Measurements from ENCODE around the gene MED13L.
A peak's percentile ranks its signal among the peaks of the same experiment; 100 is the strongest.
"Not testable (repeated sequence)": the region's sequence is repeated elsewhere in the genome, so short reads cannot be mapped to it uniquely, and the experiment has no call there.

The MED13L gene

DNA sequence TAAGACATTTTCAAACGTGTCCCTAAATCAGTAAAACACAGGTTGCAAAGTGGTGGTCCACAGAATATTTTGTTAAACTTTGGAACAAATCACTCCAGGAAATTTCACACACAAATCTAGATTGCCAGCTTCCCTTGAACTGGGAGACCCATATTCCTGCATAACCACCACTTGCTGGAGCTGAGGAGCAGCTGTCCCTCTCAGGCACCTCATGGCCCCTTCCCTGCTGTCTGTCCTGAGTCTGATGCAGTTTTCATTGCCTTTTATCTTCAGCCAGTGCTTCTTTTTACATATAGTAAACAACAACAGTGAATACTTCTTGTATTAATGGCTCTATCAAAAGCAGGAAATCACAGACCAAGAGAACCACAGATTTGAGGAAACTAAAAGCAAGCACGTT lies 289.3 kb downstream of the MED13L start:
- DNase-seq: no peak
- H3K4me3 ChIP-seq (ENCODE audit: low read depth, low read length): no peak overlapping the region
- H3K36me3 ChIP-seq: peaks cover 36% of the 10 kb centered on the region
- peaks cover 2% of the 10 kb centered on the region for H3K4me1 ChIP-seq
- TF ChIP-seq, protein P1, sequence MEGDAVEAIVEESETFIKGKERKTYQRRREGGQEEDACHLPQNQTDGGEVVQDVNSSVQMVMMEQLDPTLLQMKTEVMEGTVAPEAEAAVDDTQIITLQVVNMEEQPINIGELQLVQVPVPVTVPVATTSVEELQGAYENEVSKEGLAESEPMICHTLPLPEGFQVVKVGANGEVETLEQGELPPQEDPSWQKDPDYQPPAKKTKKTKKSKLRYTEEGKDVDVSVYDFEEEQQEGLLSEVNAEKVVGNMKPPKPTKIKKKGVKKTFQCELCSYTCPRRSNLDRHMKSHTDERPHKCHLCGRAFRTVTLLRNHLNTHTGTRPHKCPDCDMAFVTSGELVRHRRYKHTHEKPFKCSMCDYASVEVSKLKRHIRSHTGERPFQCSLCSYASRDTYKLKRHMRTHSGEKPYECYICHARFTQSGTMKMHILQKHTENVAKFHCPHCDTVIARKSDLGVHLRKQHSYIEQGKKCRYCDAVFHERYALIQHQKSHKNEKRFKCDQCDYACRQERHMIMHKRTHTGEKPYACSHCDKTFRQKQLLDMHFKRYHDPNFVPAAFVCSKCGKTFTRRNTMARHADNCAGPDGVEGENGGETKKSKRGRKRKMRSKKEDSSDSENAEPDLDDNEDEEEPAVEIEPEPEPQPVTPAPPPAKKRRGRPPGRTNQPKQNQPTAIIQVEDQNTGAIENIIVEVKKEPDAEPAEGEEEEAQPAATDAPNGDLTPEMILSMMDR (IDR thresholded peaks at IDR 0.05; ENCODE audit: low read depth, low read length): no peak
- H3K27me3 ChIP-seq: no peaks in the 10 kb centered on the region
- no peaks in the 10 kb centered on the region for H3K9me3 ChIP-seq

DNA sequence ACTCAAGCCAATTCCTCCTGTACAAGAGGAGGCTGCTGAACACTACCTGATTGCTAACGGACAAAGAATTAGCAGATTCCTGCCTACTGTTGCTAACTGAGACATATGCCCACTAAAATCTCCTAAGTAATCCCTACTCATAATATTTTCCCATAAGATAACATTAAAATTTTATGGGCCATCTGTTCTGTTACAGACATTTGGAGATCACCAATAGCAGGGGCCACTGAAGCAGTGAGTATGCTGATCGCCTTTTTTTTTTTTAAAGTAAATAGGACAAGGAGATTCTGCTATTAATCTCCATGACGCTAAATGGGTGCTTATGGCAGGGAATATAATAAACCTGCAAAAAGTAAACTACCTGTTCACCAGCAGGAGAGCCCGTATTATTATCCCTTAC lies 292.9 kb downstream of the MED13L start:
- TF ChIP-seq, protein P1 (IDR thresholded peaks at IDR 0.05; ENCODE audit: low read depth, low read length): no peak
- peaks cover 38% of the 10 kb centered on the region for H3K36me3 ChIP-seq
- no peaks in the 10 kb centered on the region for H3K9me3 ChIP-seq
- H3K4me1 ChIP-seq: peaks cover under 1% of the 10 kb centered on the region
- H3K4me3 ChIP-seq (ENCODE audit: low read depth, low read length): no peak overlapping the region
- H3K27me3 ChIP-seq: no peaks in the 10 kb centered on the region
- DNase-seq: no peak

DNA sequence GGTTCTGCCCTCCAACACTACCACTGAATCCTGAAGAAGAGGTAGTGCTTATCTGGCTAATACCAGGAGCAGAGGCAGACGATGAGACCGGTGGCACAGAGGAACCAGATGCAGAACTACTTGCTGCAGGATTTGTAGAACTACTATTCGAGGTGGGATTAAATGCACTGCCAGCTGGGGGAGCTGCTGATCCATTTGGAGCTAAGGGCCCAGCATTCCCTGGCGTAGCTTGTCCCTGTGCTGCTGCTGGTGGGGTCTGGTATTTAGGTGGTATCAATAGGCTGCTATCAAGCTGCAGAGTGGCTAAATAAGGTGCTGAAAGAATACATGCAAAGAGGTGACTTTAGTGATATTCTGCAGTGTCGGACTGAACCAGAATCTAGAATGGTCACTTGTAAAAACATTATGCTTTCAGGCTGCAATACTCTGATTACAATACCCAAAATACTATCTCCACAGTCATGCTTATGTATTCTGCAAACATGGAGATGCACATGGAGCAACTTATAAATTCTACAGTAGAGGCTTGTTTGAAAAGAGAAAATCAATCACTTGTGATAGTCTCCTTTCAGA lies 294.2 kb downstream of the MED13L start:
- peak; percentile 53 for DNase-seq
- peaks cover 41% of the 10 kb centered on the region for H3K36me3 ChIP-seq
- TF ChIP-seq, protein P1 (IDR thresholded peaks at IDR 0.05; ENCODE audit: low read depth, low read length): peak; percentile 64
- H3K9me3 ChIP-seq: no peaks in the 10 kb centered on the region
- H3K4me3 ChIP-seq (ENCODE audit: low read depth, low read length): no peak overlapping the region
- H3K4me1 ChIP-seq: no peaks in the 10 kb centered on the region; the same call in 1 of the 2 replicates
- no peaks in the 10 kb centered on the region for H3K27me3 ChIP-seq

DNA sequence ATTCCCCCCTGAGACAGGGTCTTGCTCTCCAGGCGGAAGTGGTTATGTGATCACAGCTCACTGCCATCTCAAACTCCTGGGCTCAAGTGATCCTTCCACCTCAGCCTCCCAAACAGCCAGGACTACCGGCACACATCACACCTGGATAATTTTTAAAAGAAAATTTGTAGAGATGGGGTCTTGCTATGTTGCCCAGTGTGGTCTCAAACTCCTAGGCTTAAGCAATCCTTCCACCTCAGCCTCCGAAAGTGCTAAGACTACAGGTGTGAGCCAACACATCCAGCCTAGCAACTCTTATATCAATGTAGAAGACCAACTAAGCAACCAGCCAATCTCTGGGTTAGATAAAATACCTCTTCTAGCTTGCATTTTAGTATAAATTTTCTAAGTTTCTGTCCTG lies 297.2 kb downstream of the MED13L start:
- TF ChIP-seq, protein P1 (IDR thresholded peaks at IDR 0.05; ENCODE audit: low read depth, low read length): no peak
- no peaks in the 10 kb centered on the region for H3K9me3 ChIP-seq

DNA sequence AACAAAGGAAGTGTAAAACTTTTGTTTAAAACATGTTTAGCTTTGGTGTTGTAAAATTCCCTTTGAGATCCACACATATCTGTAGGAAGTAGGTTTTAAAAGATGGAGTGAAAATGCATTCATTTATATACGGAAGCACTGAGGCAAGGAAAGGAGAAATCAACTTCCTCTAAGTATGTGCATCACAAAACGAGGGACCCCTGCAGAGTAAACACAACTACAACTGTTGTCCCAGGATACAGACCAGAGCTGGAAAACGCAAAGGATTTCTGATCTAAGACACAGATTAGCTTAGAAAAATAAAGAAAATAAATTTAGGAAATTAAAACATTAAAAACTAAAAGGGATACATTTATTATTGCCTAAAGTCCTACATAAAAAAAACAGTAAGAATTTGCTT lies 297.6 kb downstream of the MED13L start:
- H3K27me3 ChIP-seq: no peaks in the 10 kb centered on the region
- TF ChIP-seq, protein P1 (IDR thresholded peaks at IDR 0.05; ENCODE audit: low read depth, low read length): no peak
- no peaks in the 10 kb centered on the region for H3K4me1 ChIP-seq
- peaks cover 20% of the 10 kb centered on the region for H3K36me3 ChIP-seq
- H3K9me3 ChIP-seq: no peaks in the 10 kb centered on the region
- no peak for DNase-seq
- H3K4me3 ChIP-seq (ENCODE audit: low read depth, low read length): no peak overlapping the region

More for the DNA sequence above, 297.2 kb downstream of the MED13L start:
- Histone ChIP-seq H3K4me1 (no peaks in the 10 kb centered on the region; the same call in 1 of the 2 replicates), H3K4me3 (ENCODE audit: low read depth, low read length) (no peak overlapping the region), H3K36me3 (peaks cover 20% of the 10 kb centered on the region), H3K27me3 (no peaks in the 10 kb centered on the region)
- no peak for DNase-seq

DNA sequence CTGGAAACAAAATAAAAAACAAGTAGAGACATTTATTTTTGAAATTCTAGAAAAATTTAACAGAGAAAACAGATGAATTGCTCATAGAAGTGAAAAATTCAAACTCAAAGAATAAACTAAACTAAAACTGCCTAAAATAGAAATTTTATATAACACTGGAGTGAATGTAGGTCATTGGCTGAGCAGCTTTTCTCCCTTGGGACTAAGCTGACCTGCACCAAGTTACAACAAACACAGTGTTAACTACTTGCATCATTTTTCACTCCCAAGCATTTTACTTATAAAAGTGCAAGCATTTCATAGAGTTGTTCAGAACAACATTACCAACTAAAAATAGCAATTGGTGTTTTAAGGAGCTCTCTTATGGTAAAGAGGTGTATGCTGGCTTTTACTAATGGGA lies 298.1 kb downstream of the MED13L start:
- H3K4me3 ChIP-seq (ENCODE audit: low read depth, low read length): no peak overlapping the region
- TF ChIP-seq, protein P1 (IDR thresholded peaks at IDR 0.05; ENCODE audit: low read depth, low read length): no peak
- no peaks in the 10 kb centered on the region for H3K4me1 ChIP-seq
- no peaks in the 10 kb centered on the region for H3K9me3 ChIP-seq
- no peak for DNase-seq
- no peaks in the 10 kb centered on the region for H3K27me3 ChIP-seq
- H3K36me3 ChIP-seq: peaks cover 22% of the 10 kb centered on the region

DNA sequence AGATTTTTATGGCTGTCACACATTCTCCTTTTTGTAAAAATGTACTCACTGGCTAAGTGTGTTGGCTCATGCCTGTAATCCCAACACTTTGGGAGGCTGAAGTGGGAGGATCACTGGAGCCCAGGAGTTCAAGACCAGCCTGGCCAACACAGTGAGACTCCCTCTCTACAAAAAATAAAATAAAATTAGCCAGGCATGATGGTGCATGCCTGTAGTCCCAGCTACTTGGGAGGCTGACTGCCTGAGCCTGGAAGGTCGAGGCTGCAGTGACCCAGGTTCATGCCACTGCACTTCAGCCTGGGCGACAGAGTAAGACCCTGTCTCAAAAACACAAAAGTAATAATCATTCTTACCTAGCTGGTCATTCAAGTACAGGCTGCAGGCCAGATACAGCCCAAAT lies 300.7 kb downstream of the MED13L start:
- H3K27me3 ChIP-seq; H3K4me3 ChIP-seq (ENCODE audit: low read depth, low read length); H3K4me1 ChIP-seq; H3K9me3 ChIP-seq; DNase-seq: not testable (repeated sequence)
- H3K36me3 ChIP-seq: peaks cover 20% of the 10 kb centered on the region

Measured in BE2C (cell line).